OCI-LY3 (cell line): ENCODE measurements around the gene ZNF618.

ENCODE experiments used
- H2AFZ ChIP-seq: fragments of 200-600, 300-600 bp; shearing (Covaris generic); 2 replicates; pipeline ENCODE4 v1.6.0; 2014; ENCODE audit warnings: antibody characterized with exemption, low read depth, low read length
- H3K27ac ChIP-seq: fragments of 200-600, 300-600 bp; sonication (generic); 2 replicates; pipeline ENCODE4 v1.5.1; 2014; ENCODE audit warnings: mild to moderate bottlenecking, low read length, moderate library complexity, mixed read lengths
- H3K27me3 ChIP-seq: fragments of 200-600, 300-600 bp; sonication (generic); 2 replicates; pipeline ENCODE4 v1.6.1; 2014; ENCODE audit warnings: low read depth, low read length, mixed read lengths
- H3K36me3 ChIP-seq: fragments of 200-600, 300-600 bp; sonication (generic); replicated peaks from 2 replicates; pipeline ENCODE3; 2014; ENCODE audit warnings: low read depth, low read length, mixed read lengths
- H3K4me1 ChIP-seq: fragments of 300-600, 200-600 bp; sonication (generic); 2 replicates; pipeline ENCODE4 v1.6.1; 2014; ENCODE audit warnings: low read length, mixed read lengths
- H3K4me2 ChIP-seq: fragments of 200-600, 300-600 bp; sonication (generic); 2 replicates; pipeline ENCODE4 v1.6.1; 2014; ENCODE audit warnings: low read length, mixed read lengths
- H3K4me3 ChIP-seq: fragments of 300-600, 200-600 bp; sonication (generic); 2 replicates; pipeline ENCODE4 v1.5.1; 2014; ENCODE audit warnings: antibody characterized with exemption, mild to moderate bottlenecking, low read length, moderate library complexity
- H3K79me2 ChIP-seq: fragments of 300-600, 200-600 bp; shearing (Covaris generic); 2 replicates; pipeline ENCODE4 v1.6.1; 2014; ENCODE audit warnings: mild to moderate bottlenecking, low read length, mixed read lengths
- H3K9ac ChIP-seq: fragments of 300-600, 200-600 bp; shearing (Covaris generic); 2 replicates; pipeline ENCODE4 v1.6.0; 2014; ENCODE audit warnings: mild to moderate bottlenecking, low read length, moderate library complexity
- H3K9me3 ChIP-seq: fragments of 200-600, 300-600 bp; shearing (Covaris generic); 2 replicates; pipeline ENCODE4 v1.6.1; 2014; ENCODE audit warnings: low read length, mixed read lengths; ENCODE audit not compliant: insufficient read depth
- H4K20me1 ChIP-seq: fragments of 200-600, 300-600 bp; sonication (generic); 2 replicates; pipeline ENCODE4 v1.6.1; 2016; ENCODE audit warnings: low read length, mixed read lengths; ENCODE audit not compliant: insufficient read depth
- CTCF ChIP-seq: fragments of 200-600, 300-600 bp; sonication (generic); IDR thresholded peaks from 2 replicates; pipeline ENCODE4 v1.5.1; 2014; ENCODE audit warnings: antibody characterized with exemption, low read length, low read depth
- EZH2phosphoT487 ChIP-seq: fragments of 200-600 bp; shearing (Covaris generic); IDR thresholded peaks from 2 replicates; pipeline ENCODE4 v1.6.1; 2018; ENCODE audit warnings: antibody characterized with exemption, mixed run types, low read depth

Gene ZNF618

GRCh38 chr9:113952676-113953075 lies 76.6 kb downstream of the ZNF618 start:
- Histone ChIP-seq H3K9me3 (no peaks in the 10 kb centered on the region), H4K20me1 (no peaks in the 10 kb centered on the region), H3K27ac (no peak overlapping the region), H3K79me2 (no peaks in the 10 kb centered on the region), H3K9ac (no peak overlapping the region), H3K4me2 (no peak overlapping the region), H3K4me3 (no peak overlapping the region), H3K4me1 (no peaks in the 10 kb centered on the region), H3K36me3 (no peaks in the 10 kb centered on the region), H3K27me3 (peaks cover 3% of the 10 kb centered on the region; the same call in 1 of the 2 replicates), H2AFZ (no peak overlapping the region)
- TF ChIP-seq EZH2phosphoT487, result no peak
- no peak for TF ChIP-seq CTCF

GRCh38 chr9:113953531-113953930 lies 77.4 kb downstream of the ZNF618 start:
- Histone ChIP-seq H4K20me1 (no peaks in the 10 kb centered on the region), H3K27me3 (peaks cover 3% of the 10 kb centered on the region; the same call in 1 of the 2 replicates), H3K27ac (no peak overlapping the region), H3K79me2 (no peaks in the 10 kb centered on the region), H3K9me3 (no peaks in the 10 kb centered on the region), H3K9ac (no peak overlapping the region), H3K4me3 (no peak overlapping the region), H3K36me3 (no peaks in the 10 kb centered on the region), H2AFZ (no peak overlapping the region), H3K4me2 (no peak overlapping the region), H3K4me1 (no peaks in the 10 kb centered on the region)
- TF ChIP-seq CTCF (no peak), EZH2phosphoT487 (no peak)

DNA sequence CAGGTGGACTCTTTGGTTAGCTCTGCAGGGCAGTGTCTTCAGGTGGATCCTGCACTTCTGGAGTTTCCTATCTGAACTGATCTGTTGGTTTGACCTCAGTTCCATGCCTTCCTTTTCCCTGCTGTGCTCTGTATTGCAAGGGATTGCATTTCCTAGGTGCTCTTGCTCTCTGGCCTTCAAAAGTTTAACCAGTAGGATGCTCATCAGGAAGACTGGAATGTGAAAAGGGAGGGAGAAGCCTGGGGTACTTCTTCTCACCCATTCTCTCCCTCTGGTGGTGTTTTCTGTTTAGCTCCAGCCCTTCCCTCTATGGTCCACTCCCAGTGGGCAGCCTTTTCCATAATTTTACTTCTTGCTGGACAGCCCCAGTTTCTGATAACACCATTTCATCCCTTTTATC lies 78.5 kb downstream of the ZNF618 start:
- Histone ChIP-seq H2AFZ (no peak overlapping the region), H3K9ac (no peak overlapping the region), H3K4me3 (no peak overlapping the region), H3K9me3 (no peaks in the 10 kb centered on the region), H4K20me1 (no peaks in the 10 kb centered on the region), H3K27ac (no peak overlapping the region), H3K36me3 (no peaks in the 10 kb centered on the region), H3K4me2 (no peak overlapping the region), H3K79me2 (no peaks in the 10 kb centered on the region), H3K27me3 (peaks cover 3% of the 10 kb centered on the region; the same call in 1 of the 2 replicates), H3K4me1 (no peaks in the 10 kb centered on the region)
- no peak for TF ChIP-seq EZH2phosphoT487
- no peak for TF ChIP-seq CTCF

GRCh38 chr9:113955076-113955752 lies 79.1 kb downstream of the ZNF618 start:
- H3K4me2 ChIP-seq, result no peak overlapping the region
- no peak overlapping the region for H3K27ac ChIP-seq
- H3K9me3 ChIP-seq, result no peaks in the 10 kb centered on the region
- no peaks in the 10 kb centered on the region for H3K4me1 ChIP-seq
- H2AFZ ChIP-seq, result no peak overlapping the region
- no peaks in the 10 kb centered on the region for H3K36me3 ChIP-seq
- TF ChIP-seq CTCF (no peak), EZH2phosphoT487 (no peak)
- H4K20me1 ChIP-seq, result no peaks in the 10 kb centered on the region
- H3K27me3 ChIP-seq, result peaks cover 3% of the 10 kb centered on the region; the same call in 1 of the 2 replicates
- H3K79me2 ChIP-seq, result no peaks in the 10 kb centered on the region
- no peak overlapping the region for H3K9ac ChIP-seq
- H3K4me3 ChIP-seq, result no peak overlapping the region
